OCI-LY1 (cell line): ENCODE results near the gene STYXL1.

ENCODE experiments used
- CTCF ChIP-seq: fragments of 200-600 bp; sonication (generic), shearing (Covaris generic); IDR thresholded peaks from 2 replicates; pipeline ENCODE4 v1.5.1; 2017; ENCODE audit warnings: mild to moderate bottlenecking, antibody characterized with exemption, low read length, moderate library complexity, mixed read lengths
- EZH2 ChIP-seq: fragments of 200-600 bp; sonication (generic), shearing (Covaris generic); IDR thresholded peaks from 2 replicates; pipeline ENCODE4 v1.8.0; 2017; ENCODE audit warnings: borderline replicate concordance, mixed run types, mild to moderate bottlenecking, antibody characterized with exemption, low read length, moderate library complexity, mixed read lengths

DNA sequence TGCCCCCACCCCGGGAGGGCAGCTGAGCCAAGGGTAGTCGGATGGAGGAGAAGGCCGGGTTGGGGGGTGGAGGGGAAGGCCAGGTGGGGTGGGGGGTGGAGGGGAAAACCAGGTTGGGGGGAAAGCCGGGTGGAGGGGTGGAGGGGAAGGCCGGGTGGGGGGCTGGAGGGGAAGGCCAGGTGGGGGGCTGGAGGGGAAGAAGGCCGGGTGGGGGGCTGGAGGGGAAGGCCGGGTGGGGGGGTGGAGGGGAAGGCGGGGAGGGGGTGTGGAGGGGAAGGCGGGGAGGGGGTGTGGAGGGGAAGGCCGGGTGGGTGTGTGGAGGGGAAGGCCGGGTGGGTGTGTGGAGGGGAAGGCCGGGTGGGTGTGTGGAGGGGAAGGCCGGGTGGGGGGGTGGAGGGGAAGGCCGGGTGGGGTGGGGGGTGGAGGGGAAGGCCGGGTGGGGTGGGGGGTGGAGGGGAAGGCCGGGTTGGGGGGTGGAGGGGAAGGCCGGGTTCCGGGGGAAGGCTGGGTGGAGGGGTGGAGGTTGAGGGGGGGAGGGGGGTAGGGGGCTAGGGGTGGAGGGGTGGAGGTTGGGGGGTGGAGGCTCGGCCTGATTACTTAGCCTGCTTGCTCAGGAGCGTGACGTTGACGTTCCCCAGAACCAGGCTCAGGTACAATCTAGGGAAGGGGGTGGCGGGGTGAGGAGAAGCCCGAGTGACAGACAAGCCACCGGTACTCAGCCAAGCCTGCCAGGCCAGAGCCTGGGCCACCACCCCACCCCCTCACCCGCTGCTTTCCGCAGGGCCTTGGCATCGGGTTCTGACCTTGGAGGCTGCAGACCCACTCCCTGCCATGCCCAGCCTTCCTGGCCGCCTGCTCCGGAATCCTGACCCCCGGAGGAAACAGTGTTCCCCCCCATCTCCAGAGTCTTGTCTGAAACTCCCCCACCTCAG lies 59.0 kb downstream of the STYXL1 start:
- no peak for TF ChIP-seq EZH2
- TF ChIP-seq CTCF: no peak
